HG03097 (cell line): ENCODE results near the gene WDR17.

Experiments
- ATAC-seq: cut with Tn5 transposase; IDR thresholded peaks from one replicate; pipeline ENCODE4 v1.9.1; 2021; ENCODE audit not compliant: unreplicated experiment, low FRiP score

WDR17 gene

DNA sequence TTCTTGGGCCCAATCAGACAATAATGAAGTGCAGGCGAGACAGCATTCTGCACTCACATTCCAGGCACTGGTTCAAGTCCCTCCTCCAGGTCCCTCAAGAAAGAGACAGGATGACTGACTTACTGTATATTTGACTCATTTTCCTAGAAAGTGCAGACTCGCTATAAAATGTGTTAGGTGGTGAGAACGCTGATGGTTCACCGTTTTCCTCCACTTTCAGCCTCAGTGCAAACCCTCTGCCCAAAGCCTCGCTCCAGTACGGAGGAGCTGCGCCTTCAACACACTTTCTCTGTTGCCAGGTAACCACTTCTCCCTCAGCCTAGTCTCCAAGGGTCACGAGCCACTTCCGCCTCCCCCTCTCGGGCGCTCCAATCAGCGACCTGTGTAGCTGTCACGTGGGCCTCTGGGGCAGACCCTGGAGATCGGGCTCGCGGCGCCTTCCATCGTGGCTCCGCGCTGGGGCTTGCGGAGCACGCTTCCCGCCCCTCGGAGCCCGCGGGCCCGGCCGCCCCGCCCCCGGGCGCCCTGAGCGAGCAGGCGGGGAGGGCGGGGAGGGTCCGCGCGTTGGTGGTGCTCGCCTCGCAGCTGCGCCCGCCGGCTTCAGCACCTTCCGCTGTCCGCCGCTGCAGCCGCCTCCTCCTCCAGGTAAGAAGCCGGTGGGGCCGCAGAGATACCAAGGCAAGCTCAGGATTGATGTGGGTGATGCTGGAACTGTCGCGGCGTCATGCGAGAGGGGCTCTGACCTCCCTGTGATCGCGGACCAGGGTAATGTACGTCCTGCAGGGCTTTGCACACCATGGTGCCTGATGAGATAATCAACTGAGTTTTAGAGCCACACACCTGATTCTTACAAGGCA lies at the start of gene WDR17:
Gene WDR17 (plus strand): TSS at position 407 of the 857 bp plus-strand sequence. CDS start 45,740 bp downstream, outside the sequence.
- peak; percentile 100 for ATAC-seq

DNA sequence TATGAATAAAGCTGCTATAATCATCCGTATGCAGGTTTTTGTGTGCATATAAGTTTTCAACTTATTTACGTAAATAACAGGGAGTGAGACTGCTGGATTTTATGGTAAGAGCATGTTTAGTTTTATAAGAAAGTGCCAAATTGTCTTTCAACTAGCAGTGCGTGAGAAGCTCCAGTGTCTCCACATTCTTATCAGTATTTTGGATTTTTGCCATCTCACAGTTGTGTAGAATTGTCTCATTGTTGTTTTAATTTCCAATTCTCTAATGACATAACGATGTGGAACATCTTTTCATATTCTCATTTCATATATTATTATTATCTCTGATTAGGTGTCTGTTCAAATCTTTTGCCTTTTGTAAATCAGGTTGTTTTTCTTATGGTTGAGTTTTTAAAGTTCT lies 49.0 kb upstream of the WDR17 start:
- no peak for ATAC-seq

DNA sequence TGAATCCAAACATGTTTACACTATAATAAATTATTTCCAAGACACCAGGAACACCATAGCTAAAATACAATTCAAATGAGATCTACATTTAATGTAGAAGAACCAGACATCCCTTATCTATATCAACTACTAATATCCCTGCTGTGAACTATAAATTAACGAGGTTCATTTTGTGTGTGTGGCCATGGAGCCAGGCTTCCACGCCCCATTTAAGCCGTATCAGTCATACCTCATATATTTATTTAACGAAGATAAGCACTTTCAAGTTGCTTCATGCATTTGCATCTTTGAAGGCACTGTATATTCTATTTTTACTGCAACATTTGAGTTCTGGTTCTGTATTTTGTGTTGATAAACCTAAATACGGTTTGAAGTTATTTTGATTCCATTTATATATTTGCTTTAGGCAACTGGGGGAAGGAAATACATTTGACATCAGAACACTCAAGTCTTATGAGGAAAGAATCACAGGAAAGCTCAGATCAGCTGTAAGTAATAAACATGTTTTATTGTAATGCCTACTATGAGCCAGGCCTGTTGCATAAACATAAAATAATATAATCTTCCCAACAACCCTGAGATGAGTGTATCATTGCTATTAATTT lies 45.1 kb upstream of the WDR17 start:
- no peak for ATAC-seq

DNA sequence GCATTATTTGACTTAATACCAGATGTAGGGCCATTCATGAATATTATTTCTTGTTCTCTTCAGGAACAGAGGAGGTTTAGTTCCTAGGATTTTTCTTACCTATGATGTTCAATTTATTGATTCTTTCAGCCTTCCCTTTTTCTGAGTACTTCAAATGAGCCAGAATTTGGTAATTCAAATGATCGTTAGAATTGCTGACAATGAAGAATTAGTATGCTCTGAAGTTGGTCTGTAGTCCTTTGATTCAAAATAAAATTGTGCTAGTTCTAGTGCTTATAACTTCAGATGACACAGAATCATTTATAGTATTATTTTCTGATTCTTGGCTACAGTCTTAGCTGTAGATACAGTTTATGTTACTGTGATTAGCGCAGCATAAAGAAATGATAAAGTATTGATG lies 35.2 kb upstream of the WDR17 start:
- no peak for ATAC-seq

DNA sequence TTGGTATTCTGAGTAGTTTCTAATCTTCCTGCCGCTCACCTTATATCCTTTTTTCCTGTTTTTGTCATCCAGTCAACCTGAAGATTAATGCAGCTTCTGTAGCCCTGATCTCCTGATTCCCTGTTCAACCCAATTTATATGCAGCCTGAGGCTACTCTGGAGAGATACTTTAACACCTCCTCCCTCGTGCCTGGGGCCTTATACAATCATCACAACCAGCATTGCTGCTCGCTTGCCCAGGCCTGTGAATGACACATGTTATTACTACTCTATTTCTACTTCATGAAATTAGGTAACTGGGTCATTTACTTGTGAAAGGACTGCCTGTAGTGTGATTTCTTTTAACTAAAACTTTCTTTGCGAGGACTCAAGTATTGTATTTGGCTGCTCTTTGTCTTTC lies 33.7 kb upstream of the WDR17 start:
- no peak for ATAC-seq

DNA sequence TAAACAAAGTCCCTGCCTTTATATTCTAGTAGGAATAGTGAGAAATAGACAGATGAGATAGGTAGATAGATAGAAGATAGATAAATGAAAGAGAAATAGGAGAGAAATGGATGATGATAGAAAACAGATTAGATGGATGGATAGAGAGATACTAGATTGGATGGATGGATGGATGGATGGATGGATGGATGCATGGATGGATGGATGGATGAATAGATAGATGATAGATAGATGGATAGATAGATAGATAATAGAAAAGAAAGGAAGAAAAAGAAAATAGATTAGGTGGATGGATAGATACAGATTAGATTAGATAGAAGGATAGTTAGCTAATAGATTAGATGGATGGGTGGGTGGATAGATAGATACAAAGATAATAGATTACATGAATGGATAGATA lies 33.2 kb upstream of the WDR17 start:
- no peak for ATAC-seq

DNA sequence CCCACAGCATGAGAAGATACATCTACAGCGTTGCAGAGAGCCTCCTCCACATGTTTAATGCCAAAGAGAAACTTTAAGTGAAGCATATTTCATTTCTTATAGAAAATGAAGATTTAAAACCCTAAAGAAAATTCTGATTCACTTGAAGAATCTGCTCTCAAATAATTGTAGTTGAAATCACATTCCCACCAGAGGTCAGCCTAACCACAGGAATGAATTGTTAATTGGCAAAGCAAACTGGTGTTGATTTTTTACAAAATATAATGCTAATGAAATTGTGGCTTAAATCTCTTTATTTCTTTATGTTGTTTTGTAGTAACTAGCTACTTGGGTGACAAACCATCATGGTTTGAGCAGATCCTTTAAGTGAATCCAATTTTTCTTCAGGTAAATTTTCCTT lies 31.1 kb upstream of the WDR17 start:
- ATAC-seq: no peak

DNA sequence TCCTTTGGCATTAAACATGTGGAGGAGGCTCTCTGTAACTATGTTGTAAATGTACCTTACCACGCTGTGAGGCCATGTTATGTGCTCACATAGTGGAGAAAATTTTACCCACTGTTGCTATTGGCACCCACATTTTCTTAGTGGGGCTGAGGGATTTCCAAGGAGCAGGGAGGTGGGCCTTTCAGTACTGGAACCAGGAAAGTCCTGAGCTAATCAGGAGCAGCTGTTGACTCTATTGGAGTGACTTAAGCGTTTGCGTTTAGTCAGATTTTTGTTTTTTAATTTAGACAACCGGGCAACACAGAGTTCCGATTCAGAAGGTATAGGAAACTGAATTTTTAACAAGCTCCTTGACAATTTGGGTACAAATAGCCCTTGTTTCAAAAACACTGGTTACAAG lies 30.7 kb upstream of the WDR17 start:
- ATAC-seq: no peak

DNA sequence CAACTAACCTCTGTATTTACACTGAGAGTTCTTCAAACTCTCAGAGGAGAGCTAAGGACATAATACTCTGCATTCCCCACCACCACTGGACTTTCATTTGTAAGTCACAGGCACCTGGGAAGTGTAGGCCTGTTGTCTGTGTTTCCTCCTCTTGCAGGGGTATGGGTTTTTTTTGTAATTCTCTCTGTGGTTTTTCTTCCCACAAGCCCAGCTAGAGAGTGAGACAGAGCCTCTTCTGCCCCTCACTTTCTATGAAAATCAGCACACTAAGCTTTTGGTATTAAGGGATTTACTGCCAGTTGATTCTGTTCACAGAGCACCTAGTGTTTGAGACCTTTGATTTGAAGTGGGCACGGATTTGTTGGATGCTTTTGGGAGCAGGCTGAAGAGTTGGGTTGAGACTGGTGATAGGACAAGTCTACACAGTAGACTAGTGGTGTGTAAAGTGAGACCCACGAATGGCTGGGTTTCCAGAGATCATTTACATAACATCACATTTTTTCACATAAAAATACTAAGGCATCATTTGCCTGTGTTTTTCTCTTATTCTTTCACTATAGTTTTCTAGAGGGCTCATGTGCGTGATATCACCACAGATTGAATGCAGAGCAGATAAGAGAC lies 28.9 kb upstream of the WDR17 start:
- ATAC-seq: no peak

DNA sequence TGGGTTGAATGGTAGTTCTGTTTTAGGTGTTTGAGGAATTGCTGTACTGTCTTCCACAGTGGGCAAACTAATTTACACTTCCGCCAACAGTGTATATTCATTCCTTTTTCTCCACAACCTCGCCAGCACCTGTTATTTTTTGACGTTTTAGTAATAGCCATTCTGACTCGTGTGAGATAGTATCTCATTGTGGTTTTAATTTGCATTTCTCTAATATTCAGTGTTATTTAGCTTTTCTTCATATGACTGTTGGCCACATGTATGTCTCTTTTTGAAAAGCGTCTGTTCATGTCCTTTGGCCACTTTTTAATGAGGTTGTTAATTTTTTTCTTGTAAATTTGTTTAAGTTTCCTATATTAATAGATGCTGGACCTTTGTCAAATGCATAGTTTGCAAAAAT lies 26.9 kb upstream of the WDR17 start:
- no peak for ATAC-seq

DNA sequence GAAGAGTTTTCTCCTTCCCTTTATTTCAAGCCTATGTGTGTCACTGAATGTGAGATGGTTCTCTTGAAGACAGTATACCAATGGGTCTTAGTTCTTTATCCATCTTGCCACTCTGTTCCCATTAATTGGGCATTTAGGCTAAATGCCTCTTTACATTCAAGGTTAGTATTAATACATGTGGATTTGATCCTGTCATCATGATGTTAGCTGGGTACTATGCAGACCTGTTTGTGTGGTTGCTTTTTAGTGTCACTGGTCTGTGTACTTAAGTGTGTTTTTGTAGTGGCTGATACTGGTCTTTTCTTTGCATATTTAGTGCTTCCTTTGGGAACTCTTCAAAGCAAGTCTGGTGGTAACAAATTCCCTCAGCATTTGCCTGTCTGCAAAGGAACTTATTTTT lies 23.4 kb upstream of the WDR17 start:
- no peak for ATAC-seq

DNA sequence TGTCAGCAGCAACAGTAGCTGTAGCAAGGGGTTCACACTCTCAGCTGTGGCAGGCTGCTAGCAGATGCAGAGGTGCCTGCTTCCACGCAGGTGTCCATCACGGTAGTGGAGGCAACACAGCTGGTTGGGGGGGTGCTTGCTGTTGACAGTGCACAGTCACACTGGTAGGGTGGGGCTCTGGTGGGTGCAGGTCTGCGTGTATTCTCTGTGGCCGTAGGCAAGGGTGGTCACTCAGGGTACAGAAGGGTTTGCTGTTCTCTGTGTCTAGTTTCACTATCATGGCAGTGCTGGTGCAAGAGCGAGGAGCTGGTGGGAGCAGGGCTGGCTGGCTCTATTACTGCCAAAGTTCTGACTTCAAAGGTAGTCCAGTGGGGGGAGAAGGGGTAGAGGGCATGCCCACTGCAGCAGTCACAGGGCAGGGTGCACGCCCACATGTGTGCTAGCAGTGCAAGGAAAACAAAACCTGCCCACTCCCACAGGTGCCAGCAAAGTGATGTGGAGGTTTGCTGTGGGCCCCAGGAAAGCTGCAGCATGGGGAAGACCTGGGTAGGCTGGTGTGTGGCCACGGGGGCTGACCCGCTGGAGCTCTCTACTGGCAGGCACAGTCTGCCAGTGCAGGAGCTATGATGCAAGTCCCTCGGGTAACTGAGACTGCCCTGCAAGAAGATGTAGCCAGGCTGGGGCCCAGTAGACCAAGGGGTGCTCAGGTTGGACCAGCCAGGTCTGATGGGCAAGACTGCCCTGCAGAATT lies 21.6 kb upstream of the WDR17 start:
- ATAC-seq: no peak

DNA sequence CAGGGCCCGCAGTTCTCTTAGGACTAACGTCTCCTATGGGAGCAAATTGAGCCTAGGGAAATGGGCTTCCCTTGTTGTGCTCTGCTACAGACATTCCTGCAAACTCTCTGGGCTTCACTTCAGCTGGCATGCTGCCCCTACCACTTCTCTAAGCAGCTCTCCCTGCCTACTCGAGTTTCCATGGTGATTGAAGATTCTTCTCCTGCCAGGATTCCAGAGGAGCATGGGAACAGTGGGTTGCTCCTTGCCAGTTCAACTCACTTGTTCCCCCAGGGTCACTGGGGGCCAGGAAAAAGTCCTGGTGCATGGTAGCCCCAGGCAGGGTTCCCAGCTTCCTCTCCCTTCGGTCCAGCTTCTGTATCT lies 21.1 kb upstream of the WDR17 start:
- no peak for ATAC-seq

DNA sequence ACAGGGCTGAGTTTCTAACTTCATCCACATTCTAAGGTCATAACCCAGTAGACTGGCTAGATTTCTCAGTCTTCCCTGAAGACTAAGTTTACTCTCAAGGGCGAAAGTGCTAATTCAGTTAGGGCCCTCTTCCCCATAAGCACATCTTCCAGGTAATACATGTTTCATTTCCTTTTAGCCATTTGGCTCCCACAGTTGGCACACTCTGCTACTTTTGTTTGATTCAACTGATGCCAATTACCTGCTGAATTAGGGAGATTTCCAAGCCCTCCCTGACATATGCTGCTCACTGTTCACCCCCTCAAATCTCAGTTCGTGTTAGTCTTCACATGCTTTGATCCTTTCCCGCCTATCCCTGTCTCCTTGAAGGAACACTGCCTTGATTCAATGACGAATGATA lies 17.0 kb upstream of the WDR17 start:
- no peak for ATAC-seq

DNA sequence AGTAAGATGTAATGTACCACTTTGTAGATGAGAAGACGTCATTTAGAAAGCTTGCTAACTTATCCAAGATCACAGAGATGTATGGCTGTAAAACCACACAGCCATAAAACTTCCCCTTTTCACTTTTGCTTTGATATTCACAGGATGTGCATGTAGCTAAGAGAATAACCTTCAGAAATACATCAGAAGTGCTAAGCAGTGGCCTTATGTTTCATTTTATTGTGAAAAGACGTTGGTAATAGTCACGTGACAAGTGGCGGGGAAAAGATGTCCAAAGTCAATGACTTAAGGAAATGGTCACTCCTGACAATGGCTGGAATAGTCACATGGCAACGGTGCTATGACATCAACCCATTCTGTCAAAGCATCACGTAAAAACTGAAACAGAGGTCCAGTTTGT lies 12.9 kb upstream of the WDR17 start:
- ATAC-seq: peak; percentile 92

DNA sequence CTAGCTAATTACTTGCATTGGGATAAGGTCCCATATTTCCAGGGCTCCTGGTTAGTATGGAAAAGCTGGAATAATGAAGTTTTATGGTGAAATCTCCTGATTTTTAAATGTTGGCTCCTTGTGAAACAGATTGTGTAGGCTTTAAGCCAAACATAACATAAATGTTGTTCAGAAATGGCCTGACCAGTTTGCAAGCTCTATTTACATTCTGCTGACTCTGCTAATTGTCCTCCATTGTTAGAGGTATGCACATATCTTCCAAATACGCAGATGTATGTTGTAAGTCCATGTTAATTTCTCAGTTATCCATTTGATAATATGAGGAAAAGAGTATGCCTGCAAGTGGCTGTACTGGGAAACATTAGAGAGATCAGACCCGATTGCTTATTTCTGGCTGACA lies 11.9 kb upstream of the WDR17 start:
- no peak for ATAC-seq

DNA sequence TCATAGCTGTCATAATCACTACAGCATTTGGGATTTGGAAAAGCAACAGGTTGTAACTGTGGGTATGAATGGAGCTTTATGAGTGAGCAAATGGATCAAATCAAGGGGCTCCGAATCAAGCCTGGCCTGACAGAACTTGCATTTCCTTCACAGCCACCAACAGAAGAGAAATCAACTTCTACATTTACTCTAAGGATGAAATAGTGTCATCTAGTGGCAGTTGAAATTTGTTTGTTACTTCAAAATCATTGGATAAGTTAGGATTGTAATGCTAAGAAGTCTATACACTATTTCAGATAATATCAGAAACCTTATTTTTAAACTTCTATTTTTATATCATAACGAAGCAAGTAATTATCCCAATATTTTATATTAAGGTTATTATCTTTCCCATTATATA lies 10.7 kb upstream of the WDR17 start:
- no peak for ATAC-seq

DNA sequence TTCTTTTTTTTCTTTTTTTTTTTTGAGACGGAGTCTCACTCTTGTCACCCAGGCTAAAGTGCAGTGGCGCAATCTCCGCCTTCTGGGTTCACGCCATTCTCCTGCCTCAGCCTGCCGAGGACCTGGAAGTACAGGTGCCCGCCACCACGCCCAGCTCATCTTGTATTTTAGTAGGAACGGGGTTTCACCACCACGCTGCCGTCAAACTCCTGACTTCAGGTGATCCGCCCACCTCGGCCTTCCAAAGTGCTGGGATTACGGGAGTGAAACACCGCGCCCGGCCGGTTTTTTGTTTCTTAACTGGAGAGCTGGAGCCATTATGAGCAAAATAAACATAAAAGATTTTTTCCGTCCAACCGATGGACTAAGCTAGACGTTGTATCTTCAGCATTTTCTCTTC lies 1.9 kb upstream of the WDR17 start:
- no peak for ATAC-seq

DNA sequence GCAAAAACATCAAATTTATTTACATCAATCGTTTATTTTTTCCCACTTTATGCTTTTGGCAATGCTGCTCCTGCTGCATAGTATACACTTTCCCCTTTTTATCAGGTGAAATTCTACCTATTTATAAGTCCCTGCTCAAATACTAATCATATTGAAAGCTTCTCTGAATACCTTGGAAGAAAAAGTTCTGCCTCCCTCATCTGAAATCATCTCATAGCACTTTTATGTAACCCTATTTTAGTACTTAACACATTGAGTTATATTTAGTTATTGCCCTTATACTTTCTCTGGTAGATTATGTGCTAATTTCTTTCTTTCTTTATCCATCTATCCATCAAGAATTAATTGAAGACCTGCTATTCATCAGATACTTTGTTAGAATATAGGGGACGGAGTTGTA lies 1.1 kb upstream of the WDR17 start:
- ATAC-seq: no peak

DNA sequence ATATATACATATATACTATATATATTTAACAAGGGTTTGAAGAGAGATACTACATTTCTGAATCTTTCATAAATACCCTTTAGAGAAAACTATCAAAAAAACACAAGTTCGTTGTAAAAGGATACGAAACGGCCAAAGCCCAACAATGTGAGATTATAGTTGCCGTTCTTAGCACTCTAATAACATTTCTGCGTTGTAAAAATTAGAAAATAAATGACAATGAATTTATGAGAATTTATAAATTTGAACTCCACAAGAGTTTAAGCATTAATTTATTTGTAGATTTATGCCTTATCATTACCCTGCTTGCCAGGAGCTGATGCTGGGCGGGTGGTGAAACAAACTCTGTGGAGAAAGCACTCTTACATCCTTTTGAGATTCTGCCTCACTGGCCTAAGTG lies 1.1 kb downstream of the WDR17 start:
- no peak for ATAC-seq

DNA sequence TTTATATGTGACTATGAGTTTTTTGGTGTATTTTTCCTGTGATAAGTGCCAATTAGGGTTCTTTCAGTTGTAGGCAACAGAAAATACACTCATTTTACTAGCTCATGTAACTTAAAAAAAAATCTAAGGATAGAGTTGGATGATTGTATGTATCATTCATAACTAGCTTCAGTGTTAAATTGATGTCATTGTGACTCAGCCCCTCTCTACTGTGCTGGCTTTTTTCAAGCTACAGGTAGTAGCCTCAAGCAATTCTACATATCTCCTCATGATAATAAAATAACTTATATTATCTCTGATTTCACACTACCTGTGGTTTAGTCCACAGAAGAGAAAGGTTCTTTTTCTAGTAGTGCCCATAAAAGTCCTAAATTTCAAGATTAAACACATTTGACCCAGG lies 11.9 kb downstream of the WDR17 start:
- no peak for ATAC-seq
